Measurements from ENCODE around the gene NRIP1. TPM values are rescaled to one million over a fixed set of nuclear protein-coding genes. Genes with fewer than 3 reads are reported as not detected.
"Not testable (repeated sequence)": the region's sequence is repeated elsewhere in the genome, so short reads cannot be mapped to it uniquely, and the experiment has no call there.

NRIP1 gene
- total RNA-seq, 4 donors from 2014 or later, result 15.8 to 23.6 (median 18.0) TPM

- DNase-seq (ENCODE audit: low spot score in 2 of 2), result no peak
- Histone ChIP-seq H3K36me3 (no peaks in the 10 kb centered on the region), H3K4me1 (peaks cover 8% of the 10 kb centered on the region), H3K27ac (no peak overlapping the region), H3K27me3 (no peaks in the 10 kb centered on the region), H3K9me3 (no peaks in the 10 kb centered on the region), H3K4me3 (no peak overlapping the region)
- no peak for TF ChIP-seq CTCF (IDR thresholded peaks at IDR 0.05)
- TF ChIP-seq EP300 (IDR thresholded peaks at IDR 0.05), result no peak
- no peak for TF ChIP-seq POLR2AphosphoS5 (IDR thresholded peaks at IDR 0.05)
- no peak for TF ChIP-seq POLR2A (IDR thresholded peaks at IDR 0.05)
- 22% methylated on average over 2 of the region's 2 CpGs for WGBS
Observed at GRCh38 chr21:15034126-15034853, 30.5 kb downstream of the NRIP1 start.

- Histone ChIP-seq H3K27ac (no peak overlapping the region), H3K9me3 (no peaks in the 10 kb centered on the region), H3K36me3 (no peaks in the 10 kb centered on the region), H3K27me3 (no peaks in the 10 kb centered on the region), H3K4me3 (no peak overlapping the region), H3K4me1 (peaks cover 8% of the 10 kb centered on the region)
- DNase-seq (ENCODE audit: low spot score in 2 of 2), result no peak
- 91% methylated on average over 4 of the region's 4 CpGs for WGBS
- TF ChIP-seq CTCF (IDR thresholded peaks at IDR 0.05) (no peak), POLR2AphosphoS5 (IDR thresholded peaks at IDR 0.05) (no peak), EP300 (IDR thresholded peaks at IDR 0.05) (no peak), POLR2A (IDR thresholded peaks at IDR 0.05) (no peak)
Observed at GRCh38 chr21:15031790-15032357, 32.9 kb downstream of the NRIP1 start.

- not testable (repeated sequence) for H3K4me1 ChIP-seq; H3K36me3 ChIP-seq; H3K27me3 ChIP-seq; H3K9me3 ChIP-seq; H3K4me3 ChIP-seq; DNase-seq (ENCODE audit: low spot score in 2 of 2); H3K27ac ChIP-seq
- 95% methylated on average over 13 of the region's 14 CpGs for WGBS
Observed at GRCh38 chr21:15031362-15031761, 33.4 kb downstream of the NRIP1 start.

GRCh38 chr21:15030861-15031260 lies 33.9 kb downstream of the NRIP1 start:
- H3K9me3 ChIP-seq; DNase-seq (ENCODE audit: low spot score in 2 of 2); H3K27ac ChIP-seq; H3K36me3 ChIP-seq; H3K4me3 ChIP-seq; H3K27me3 ChIP-seq; H3K4me1 ChIP-seq: not testable (repeated sequence)
- 98% methylated on average over 8 of the region's 8 CpGs for WGBS

GRCh38 chr21:15029077-15029476 lies 35.7 kb downstream of the NRIP1 start:
- 88% methylated on average over 4 of the region's 4 CpGs for WGBS
- no peaks in the 10 kb centered on the region for H3K36me3 ChIP-seq
- H3K27ac ChIP-seq, result no peak overlapping the region
- H3K27me3 ChIP-seq, result no peaks in the 10 kb centered on the region
- TF ChIP-seq POLR2A (IDR thresholded peaks at IDR 0.05) (no peak), CTCF (IDR thresholded peaks at IDR 0.05) (no peak)
- H3K4me3 ChIP-seq, result no peak overlapping the region
- peaks cover 2% of the 10 kb centered on the region for H3K4me1 ChIP-seq
- DNase-seq (ENCODE audit: low spot score in 2 of 2), result no peak
- no peaks in the 10 kb centered on the region for H3K9me3 ChIP-seq

- Histone ChIP-seq H3K4me3 (no peak overlapping the region), H3K4me1 (no peaks in the 10 kb centered on the region), H3K36me3 (no peaks in the 10 kb centered on the region), H3K27ac (no peak overlapping the region), H3K9me3 (no peaks in the 10 kb centered on the region), H3K27me3 (no peaks in the 10 kb centered on the region)
- TF ChIP-seq POLR2AphosphoS5 (IDR thresholded peaks at IDR 0.05) (no peak), CTCF (IDR thresholded peaks at IDR 0.05) (no peak), POLR2A (IDR thresholded peaks at IDR 0.05) (no peak), EP300 (IDR thresholded peaks at IDR 0.05) (no peak)
- 66% methylated on average over 3 of the region's 3 CpGs for whole genome bisulfite sequencing
- no peak for DNase-seq (ENCODE audit: low spot score in 2 of 2)
Observed at GRCh38 chr21:15028186-15028585, 36.6 kb downstream of the NRIP1 start.

Data from suprapubic skin (tissue), 4 donors.